Activated T-cell treated with anti-CD3 and anti-CD28 coated beads, Interleukin-2, amount 50 U/mL, for 4 hours (primary cell): ENCODE measurements around the gene CD3G. TPM values are rescaled to one million over a fixed set of nuclear protein-coding genes. Genes with fewer than 3 reads are reported as not detected.
"Not testable (repeated sequence)": the region's sequence is repeated elsewhere in the genome, so short reads cannot be mapped to it uniquely, and the experiment has no call there.

Experiments used
- ATAC-seq, 2 donors: fragments of 200-7000 bp; cut with Tn5 transposase; one replicate each; pipeline ENCODE4 v1.10.0; 2021
- DNase-seq: peaks from one replicate; pipeline ENCODE4 v3.0.0-alpha.2; 2020
- H3K27me3 Mint-ChIP-seq: one replicate; pipeline ENCODE4 v1.8.0; 2021; ENCODE audit warnings: low read depth, mixed read lengths
- H3K36me3 Mint-ChIP-seq: one replicate; pipeline ENCODE4 v1.8.0; 2022; ENCODE audit warnings: mixed read lengths; ENCODE audit not compliant: insufficient read depth
- H3K4me1 Mint-ChIP-seq: one replicate; pipeline ENCODE4 v1.8.0; 2021; ENCODE audit warnings: low read depth, mixed read lengths
- H3K4me3 Mint-ChIP-seq: one replicate; pipeline ENCODE4 v1.8.0; 2021; ENCODE audit warnings: mild to moderate bottlenecking, moderate library complexity, mixed read lengths
- H3K9me3 Mint-ChIP-seq: one replicate; pipeline ENCODE4 v1.8.0; 2021; ENCODE audit warnings: mixed read lengths
- total RNA-seq, 3 donors: library from RNA; stranded (reverse); gene quantifications; one replicate each; pipeline ENCODE4 v1.2.1, GENCODE V29; 2021

The CD3G gene
- total RNA-seq, 3 donors from 2014 or later = 86.4 to 105 (median 102) TPM

DNA sequence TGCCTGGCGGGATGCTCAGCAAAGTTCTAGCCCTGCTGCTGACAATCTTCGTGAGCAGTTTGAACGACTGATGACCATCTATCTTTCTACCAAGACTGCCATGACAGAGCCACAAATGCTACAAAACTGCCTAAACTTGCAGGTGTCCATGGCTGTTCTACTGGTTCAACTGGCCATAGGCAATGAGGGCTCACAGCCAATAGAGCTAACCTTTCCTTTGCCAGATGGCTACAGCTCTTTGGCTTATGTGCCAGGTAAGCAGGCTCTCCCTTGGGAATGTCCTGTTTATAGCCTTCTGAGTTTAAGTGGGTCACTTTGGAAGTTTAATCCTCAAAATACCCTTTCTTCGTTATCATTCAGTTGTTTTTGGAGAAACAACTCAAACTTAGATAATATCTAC is 35.4 kb downstream of the CD3G start:
- DNase-seq (no peak), ATAC-seq (no peak)
- H3K9me3 Mint-ChIP-seq = no peaks in the 10 kb centered on the region
- no peak overlapping the region for H3K4me3 Mint-ChIP-seq
- H3K4me1 Mint-ChIP-seq = peaks cover 2% of the 10 kb centered on the region
- peaks cover 40% of the 10 kb centered on the region for H3K36me3 Mint-ChIP-seq
- no peaks in the 10 kb centered on the region for H3K27me3 Mint-ChIP-seq

DNA sequence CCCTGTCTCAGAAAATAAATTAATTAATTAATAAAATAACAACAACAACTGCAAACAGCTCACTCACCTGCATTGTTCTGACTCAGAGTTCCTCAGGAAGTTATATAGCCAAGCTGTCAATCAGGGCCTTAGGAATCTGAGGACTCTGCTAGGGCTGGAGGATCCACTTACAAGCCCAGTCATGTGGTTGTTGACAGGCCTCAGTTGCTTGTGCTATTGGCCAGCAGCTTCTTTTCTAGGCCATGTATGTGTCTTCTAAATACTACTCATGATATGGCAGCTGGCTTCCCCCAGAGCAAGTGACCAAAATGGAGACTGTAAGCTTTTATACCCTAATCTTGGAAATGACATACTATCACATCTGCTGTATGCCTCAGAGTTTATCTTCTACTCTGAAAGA is 36.4 kb downstream of the CD3G start:
- DNase-seq = no peak
- Mint-ChIP-seq H3K4me3 (no peak overlapping the region), H3K9me3 (no peaks in the 10 kb centered on the region), H3K36me3 (peaks cover 46% of the 10 kb centered on the region), H3K4me1 (peaks cover 2% of the 10 kb centered on the region), H3K27me3 (no peaks in the 10 kb centered on the region)
- ATAC-seq = no peak

DNA sequence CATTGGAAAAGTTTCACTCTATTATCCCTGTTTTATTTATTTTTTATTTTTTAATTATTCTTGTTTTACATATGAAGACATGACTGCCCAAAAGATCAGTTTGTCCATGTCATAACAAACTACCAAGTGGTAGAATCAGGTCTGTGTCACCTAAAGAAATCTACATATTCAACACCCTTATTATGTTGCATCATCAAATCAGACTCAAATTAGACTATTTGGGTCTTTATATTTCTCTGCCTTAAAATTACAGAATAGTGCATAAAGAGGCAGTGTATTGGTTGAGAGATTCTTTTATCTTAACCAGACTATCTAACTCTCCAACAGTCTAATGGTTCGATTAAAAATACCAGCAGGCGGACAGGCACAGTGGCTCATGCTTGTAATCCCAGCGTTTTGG is 38.8 kb downstream of the CD3G start:
- ATAC-seq (no peak), DNase-seq (no peak)
- no peaks in the 10 kb centered on the region for H3K27me3 Mint-ChIP-seq
- H3K36me3 Mint-ChIP-seq = peaks cover 59% of the 10 kb centered on the region
- H3K4me3 Mint-ChIP-seq = no peak overlapping the region
- H3K9me3 Mint-ChIP-seq = no peaks in the 10 kb centered on the region
- H3K4me1 Mint-ChIP-seq = no peaks in the 10 kb centered on the region

DNA sequence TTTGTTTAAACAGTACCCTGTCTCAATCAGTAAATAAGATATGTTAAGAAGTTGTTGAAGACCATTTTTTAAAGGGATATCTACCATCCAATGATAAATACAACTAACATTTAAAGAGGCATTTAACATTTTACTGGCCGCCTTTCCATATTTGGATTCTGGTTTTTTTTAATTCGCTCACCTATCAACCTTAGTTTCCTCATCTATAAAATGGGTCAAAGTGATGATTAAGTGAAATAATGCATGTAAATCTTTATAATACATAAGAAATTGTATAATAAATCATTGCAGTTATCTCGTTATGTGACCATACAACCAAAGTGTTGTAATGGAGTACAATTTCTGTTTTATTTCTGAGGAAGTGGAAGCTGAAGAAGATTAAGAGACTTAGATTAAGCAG is 39.5 kb downstream of the CD3G start:
- DNase-seq = no peak
- Mint-ChIP-seq H3K27me3 (no peaks in the 10 kb centered on the region), H3K36me3 (peaks cover 54% of the 10 kb centered on the region)

DNA sequence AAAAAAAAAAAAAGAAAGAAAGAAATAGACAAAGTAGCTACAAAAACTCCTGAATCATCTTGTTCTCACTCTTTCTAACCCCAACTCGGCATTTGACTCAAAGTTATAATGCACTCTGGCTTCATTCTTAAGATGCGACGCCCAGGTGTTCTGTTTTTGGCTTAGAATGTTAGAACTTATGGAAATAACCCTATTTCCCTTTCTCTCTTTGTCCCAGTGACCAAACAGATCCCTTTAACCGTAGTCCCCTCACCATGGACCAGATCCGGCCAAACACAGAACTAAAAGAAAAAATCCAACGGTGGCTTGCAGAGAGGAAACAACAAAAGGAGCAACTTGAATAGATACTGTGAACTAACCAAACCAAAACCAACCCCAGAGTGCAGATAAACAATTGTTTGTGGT is 52.0 kb downstream of the CD3G start:
- no peaks in the 10 kb centered on the region for H3K9me3 Mint-ChIP-seq
- no peak for DNase-seq
- ATAC-seq = no peak
- H3K4me3 Mint-ChIP-seq = peak overlapping the region; percentile 35
- peaks cover 24% of the 10 kb centered on the region for H3K36me3 Mint-ChIP-seq
- H3K27me3 Mint-ChIP-seq = no peaks in the 10 kb centered on the region
- peaks cover 39% of the 10 kb centered on the region for H3K4me1 Mint-ChIP-seq

More for the DNA sequence above, 39.5 kb downstream of the CD3G start:
- Mint-ChIP-seq H3K4me1 (no peaks in the 10 kb centered on the region), H3K9me3 (no peaks in the 10 kb centered on the region), H3K4me3 (no peak overlapping the region)
- ATAC-seq = no peak

DNA sequence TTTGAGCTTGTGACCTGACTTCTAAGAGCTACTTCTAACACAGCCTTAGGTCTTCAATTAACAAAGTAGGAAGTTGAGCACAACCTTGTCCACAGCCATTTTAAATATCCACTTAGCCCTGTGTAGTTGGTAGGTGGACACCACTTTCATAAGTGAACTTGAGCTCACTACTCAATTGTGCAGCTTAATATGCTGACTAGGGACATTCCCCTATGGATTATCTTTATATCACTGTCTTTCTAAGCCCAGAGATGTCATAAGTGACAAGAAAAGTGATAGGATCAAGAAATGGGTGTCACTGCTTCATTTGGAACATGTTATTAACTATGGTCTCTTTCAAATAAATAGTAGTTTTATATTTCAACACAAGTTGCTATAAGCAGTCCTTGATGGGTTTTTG is 53.3 kb downstream of the CD3G start:
- ATAC-seq = no peak
- Mint-ChIP-seq H3K9me3 (no peaks in the 10 kb centered on the region), H3K4me3 (no peak overlapping the region), H3K27me3 (no peaks in the 10 kb centered on the region), H3K36me3 (peaks cover 27% of the 10 kb centered on the region), H3K4me1 (peaks cover 46% of the 10 kb centered on the region)
- no peak for DNase-seq

DNA sequence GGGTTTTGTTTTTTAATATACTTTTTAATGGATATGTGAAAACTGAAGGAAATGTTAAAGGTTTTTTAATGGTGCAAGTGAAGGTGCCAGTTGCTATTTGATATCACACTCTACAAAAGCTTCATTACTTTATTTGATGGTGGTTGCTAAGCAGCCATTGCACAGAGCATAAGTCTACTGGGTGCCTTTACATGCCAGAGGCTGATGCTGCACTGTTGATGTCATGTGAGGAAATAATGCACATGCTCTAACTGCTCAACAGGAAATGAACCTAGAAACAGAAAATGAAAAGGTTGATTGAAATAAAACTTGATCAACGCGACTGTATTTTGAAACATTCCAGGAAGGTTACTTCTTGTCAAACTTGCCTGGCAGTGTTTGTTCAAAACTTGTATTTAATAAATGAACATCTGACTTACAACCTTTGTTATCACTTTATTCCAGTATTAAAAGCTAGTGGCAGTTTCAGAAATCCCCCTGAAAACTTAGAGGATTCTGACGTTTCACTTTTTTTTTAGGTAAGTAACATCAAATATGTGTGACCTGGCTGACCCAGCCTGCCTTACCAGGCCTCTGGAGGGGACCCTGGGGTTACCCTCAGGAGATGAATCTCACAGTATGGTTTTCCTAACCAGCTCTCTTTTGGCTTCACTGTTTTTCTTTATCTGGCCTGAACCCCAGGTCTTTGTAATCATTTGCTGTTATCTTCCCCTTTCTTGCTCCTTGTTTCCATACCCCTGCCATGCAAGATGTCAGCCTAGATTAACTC is 54.8 kb downstream of the CD3G start:
- ATAC-seq (peak; percentile 74), DNase-seq (peak; percentile 22)
- Mint-ChIP-seq H3K4me3 (peak overlapping the region; percentile 99), H3K9me3 (no peaks in the 10 kb centered on the region), H3K36me3 (peaks cover 21% of the 10 kb centered on the region), H3K27me3 (no peaks in the 10 kb centered on the region), H3K4me1 (peaks cover 54% of the 10 kb centered on the region)

DNA sequence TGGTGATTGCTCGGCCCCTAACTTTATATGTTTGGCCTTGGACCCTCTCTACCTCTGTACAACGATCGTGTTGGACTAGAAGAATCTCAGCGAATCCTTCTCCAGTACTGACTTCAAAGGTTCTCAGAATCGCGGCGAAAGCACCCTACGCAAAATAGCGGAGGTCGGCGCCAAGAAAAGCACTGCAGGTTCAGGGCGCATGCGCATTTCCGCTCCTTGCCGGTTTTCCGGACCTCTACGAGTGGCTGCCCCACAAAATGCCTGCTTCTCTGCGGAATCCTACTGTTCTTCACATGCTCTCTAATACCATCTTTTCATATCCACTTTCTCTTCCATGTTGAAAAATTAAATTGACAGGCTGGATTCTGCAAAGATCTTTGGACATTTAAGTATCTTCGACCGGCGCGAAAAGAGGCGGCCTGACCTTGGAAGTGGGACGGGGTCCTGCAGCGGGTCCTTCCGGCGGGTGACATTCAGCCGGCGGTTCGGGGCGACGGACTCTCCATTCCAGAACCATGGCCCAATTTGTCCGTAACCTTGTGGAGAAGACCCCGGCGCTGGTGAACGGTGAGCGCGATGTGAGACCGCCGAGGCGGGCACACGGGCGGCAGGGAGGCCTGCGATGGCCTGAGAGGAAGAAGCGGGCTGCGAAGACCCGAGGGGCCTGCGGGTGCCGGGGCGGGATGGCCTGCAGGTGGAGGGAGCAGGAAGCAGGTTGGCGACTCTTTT is 57.2 kb downstream of the CD3G start, which contains the start of gene ATP5MG:
Gene ATP5MG (plus strand): TSS at position 456 of the 729 bp plus-strand sequence. CDS start 60 bp downstream, at position 516.
- peak; percentile 79 to 80 for ATAC-seq
- Mint-ChIP-seq H3K36me3 (peaks cover 25% of the 10 kb centered on the region), H3K4me1 (peaks cover 62% of the 10 kb centered on the region)

DNA sequence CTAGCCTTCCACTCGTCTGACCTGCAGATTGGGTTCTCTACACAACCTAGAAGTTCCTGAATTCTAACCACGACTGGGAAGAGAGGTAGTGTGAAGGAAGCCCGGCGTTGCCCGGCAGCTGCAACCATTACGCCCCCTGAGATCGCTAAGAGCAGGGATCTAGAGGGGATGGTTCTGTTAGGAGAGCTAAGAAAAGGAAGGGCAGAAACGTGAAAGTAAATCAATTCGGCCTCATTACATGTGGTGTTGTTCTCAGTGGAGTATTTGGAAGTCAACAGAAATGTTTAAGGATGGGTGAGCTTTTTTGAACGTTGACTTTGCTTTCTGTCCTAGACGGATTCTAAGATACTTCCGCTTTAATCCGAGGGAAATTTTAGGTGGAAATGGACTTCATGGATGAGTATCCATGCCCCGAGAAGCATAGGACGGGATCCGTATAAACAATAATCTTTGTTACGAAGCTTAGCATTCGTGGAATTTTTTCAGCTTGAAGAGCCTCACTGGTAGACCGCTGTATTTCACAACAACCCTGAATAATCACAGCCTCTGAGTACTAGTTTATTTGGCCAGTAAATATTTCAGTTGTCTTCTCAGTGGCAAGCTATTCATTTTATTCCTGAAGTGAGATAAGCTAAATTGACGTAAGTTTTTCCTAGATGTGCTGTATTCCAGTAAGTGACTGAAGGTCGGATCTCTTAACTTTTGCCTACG is 57.9 kb downstream of the CD3G start:
- ATAC-seq = peak; percentile 8 to 14
- H3K4me3 Mint-ChIP-seq = peak overlapping the region; percentile 99
- H3K9me3 Mint-ChIP-seq = no peaks in the 10 kb centered on the region
- peaks cover 27% of the 10 kb centered on the region for H3K36me3 Mint-ChIP-seq
- no peak for DNase-seq
- no peaks in the 10 kb centered on the region for H3K27me3 Mint-ChIP-seq
- peaks cover 66% of the 10 kb centered on the region for H3K4me1 Mint-ChIP-seq

More for the DNA sequence above, 57.2 kb downstream of the CD3G start, which contains the start of gene ATP5MG:
- H3K4me3 Mint-ChIP-seq = peak within 1 kb of the TSS; percentile 99
- peak; percentile 89 for DNase-seq
- H3K9me3 Mint-ChIP-seq = no peaks in the 10 kb centered on the region
- H3K27me3 Mint-ChIP-seq = no peaks in the 10 kb centered on the region

DNA sequence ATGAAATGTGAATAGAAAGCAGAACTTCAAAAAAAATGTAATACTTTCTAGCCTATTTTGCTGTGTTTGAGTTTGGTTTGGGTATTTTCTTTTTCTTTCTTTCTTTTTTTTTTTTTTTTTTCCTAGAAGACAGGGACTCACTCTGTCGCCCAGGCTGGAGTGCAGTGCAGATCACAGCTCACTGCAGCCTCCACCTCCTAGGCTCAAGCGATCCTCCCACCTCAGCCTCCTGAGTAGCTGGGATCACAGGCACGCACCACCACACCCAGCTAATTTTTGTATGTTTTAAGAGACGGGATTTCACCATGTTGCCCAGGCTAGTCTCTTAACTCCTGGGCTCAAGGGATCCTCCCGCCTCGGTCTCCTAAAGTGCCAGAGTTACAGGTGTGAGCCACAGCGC is 58.5 kb downstream of the CD3G start:
- H3K9me3 Mint-ChIP-seq, ATAC-seq, H3K27me3 Mint-ChIP-seq, DNase-seq: not testable (repeated sequence)
- Mint-ChIP-seq H3K4me3 (peak overlapping the region; percentile 99), H3K4me1 (peaks cover 66% of the 10 kb centered on the region), H3K36me3 (peaks cover 27% of the 10 kb centered on the region)

Other genes with a start within 250 kb of the CD3G start
- not detected for gene SCN4B, start 191.5 kb upstream of the CD3G start, total RNA-seq
- gene SCN2B, start 167.7 kb upstream of the CD3G start, total RNA-seq = not detected
- 100 to 1,000 TPM; 135 to 153 (median 137) TPM for gene JAML, start 119.3 kb upstream of the CD3G start, total RNA-seq
- 10 to 100 TPM; 52.7 to 72.0 (median 56.4) TPM for gene MPZL3, start 92.0 kb upstream of the CD3G start, total RNA-seq
- gene MPZL2, start 80.0 kb upstream of the CD3G start, total RNA-seq = 10 to 100 TPM in 2 of 3 donors, 1 to 10 TPM in 1; 9.0 to 12.9 (median 12.8) TPM
- gene CD3E, start 39.6 kb upstream of the CD3G start, total RNA-seq = 100 to 1,000 TPM; 371 to 436 (median 407) TPM
- gene CD3D, start 1.6 kb upstream of the CD3G start, total RNA-seq = 100 to 1,000 TPM; 412 to 451 (median 427) TPM
- gene UBE4A, start 15.3 kb downstream of the CD3G start, total RNA-seq = 10 to 100 TPM; 43.7 to 45.1 (median 45.0) TPM
- gene ATP5MG, start 57.3 kb downstream of the CD3G start, total RNA-seq = 100 to 1,000 TPM; 236 to 266 (median 251) TPM
- gene KMT2A, start 92.1 kb downstream of the CD3G start, total RNA-seq = 10 to 100 TPM; 42.5 to 54.8 (median 44.1) TPM
- gene TTC36, start 183.1 kb downstream of the CD3G start, total RNA-seq = 1 to 10 TPM in 2 of 3 donors, under 1 TPM in 1; 0.84 to 1.1 (median 1.1) TPM
- 10 to 100 TPM; 10.1 to 13.8 (median 12.9) TPM for gene TMEM25, start 186.8 kb downstream of the CD3G start, total RNA-seq
- gene IFT46, start 221.6 kb downstream of the CD3G start, total RNA-seq = 10 to 100 TPM; 22.5 to 29.7 (median 23.2) TPM
- 100 to 1,000 TPM; 180 to 190 (median 183) TPM for gene ARCN1, start 228.1 kb downstream of the CD3G start, total RNA-seq